ENCODE measurements around the gene ACER3. TPM values are rescaled to one million over a fixed set of nuclear protein-coding genes. Genes with fewer than 3 reads are reported as not detected.
"Not testable (repeated sequence)": the region's sequence is repeated elsewhere in the genome, so short reads cannot be mapped to it uniquely, and the experiment has no call there.

The ACER3 gene
- total RNA-seq, 1 donor from 2014 or later: 67.2 TPM

- Histone ChIP-seq H3K27me3 (ENCODE audit: low read depth) (no peaks in the 10 kb centered on the region), H3K27ac (no peak overlapping the region), H3K36me3 (no peaks in the 10 kb centered on the region), H3K9me3 (peaks cover 12% of the 10 kb centered on the region), H3K4me3 (no peak overlapping the region), H3K4me1 (no peaks in the 10 kb centered on the region)
- ATAC-seq: no peak
- intact Hi-C loops (cut with DNase I): no loop called here
- no peak for TF ChIP-seq CTCF (IDR thresholded peaks at IDR 0.05)
- no peak for DNase-seq
Observed at GRCh38 chr11:76946223-76946622, 85.5 kb downstream of the ACER3 start.

DNA sequence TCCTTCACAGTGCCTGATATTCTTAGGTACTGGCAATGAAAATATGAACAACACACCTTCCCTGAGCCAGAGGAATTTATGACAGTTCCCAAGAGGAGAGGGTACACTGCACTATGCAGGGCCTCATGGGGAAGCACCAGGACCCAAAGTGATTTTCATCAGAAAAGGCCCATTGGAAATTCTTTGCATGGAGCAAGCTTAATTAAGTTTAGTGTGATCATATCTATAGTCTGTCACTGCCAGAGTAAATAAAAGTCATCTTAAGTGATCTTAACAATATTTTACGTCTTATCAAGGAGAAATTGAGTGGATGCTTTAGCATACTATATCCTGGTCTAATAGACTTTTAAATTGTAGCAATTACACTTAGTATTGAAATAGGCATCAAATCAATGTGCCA, 86.5 kb downstream of the ACER3 start:
- Histone ChIP-seq H3K27ac (no peak overlapping the region), H3K27me3 (ENCODE audit: low read depth) (no peaks in the 10 kb centered on the region), H3K36me3 (no peaks in the 10 kb centered on the region), H3K4me3 (no peak overlapping the region), H3K4me1 (no peaks in the 10 kb centered on the region), H3K9me3 (peaks cover 12% of the 10 kb centered on the region)
- no peak for DNase-seq
- TF ChIP-seq CTCF (IDR thresholded peaks at IDR 0.05): no peak
- no peak for ATAC-seq
- intact Hi-C loops (cut with DNase I): no loop called here

- no peak overlapping the region for H3K27ac ChIP-seq
- DNase-seq (no peak), ATAC-seq (no peak)
- no peaks in the 10 kb centered on the region for H3K4me1 ChIP-seq
- H3K4me3 ChIP-seq: no peak overlapping the region
- no peak for TF ChIP-seq CTCF (IDR thresholded peaks at IDR 0.05)
- intact Hi-C loops (cut with DNase I): no loop called here
- H3K9me3 ChIP-seq: peaks cover 12% of the 10 kb centered on the region
- no peaks in the 10 kb centered on the region for H3K36me3 ChIP-seq
- H3K27me3 ChIP-seq (ENCODE audit: low read depth): no peaks in the 10 kb centered on the region
Observed at GRCh38 chr11:76947800-76948199, 87.1 kb downstream of the ACER3 start.

DNA sequence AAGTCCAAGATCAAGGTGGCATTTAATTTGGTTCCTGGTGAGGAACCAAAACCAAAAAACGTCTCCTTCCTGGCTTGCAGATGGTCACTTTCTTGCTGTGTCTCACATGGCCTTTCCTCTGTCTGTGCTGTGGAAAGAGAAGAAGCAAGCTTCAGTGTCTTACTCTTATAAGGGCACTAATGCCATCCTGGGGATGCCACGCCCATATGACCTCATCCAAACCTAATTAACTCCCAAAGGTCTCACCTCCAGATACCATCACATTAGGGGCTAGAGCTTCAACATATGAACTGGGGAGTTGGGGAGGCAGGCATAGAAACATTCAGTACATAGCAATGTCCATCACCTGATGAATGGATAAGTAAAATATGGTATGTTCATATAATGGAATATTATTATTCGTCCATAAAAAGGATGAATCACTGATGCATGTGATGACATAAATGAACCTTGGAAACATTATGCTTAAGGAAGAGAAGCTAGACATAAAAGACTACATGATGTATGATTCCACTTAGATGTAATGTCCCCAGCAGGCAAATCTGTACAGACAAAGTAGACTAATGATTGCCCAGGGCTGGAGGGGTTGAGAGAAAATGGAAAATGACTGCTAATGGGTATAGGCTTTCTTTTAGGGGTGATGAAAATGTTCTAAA, 94.9 kb downstream of the ACER3 start:
- intact Hi-C loops (cut with DNase I): no loop called here
- Histone ChIP-seq H3K4me1 (no peaks in the 10 kb centered on the region), H3K27me3 (ENCODE audit: low read depth) (no peaks in the 10 kb centered on the region), H3K9me3 (no peaks in the 10 kb centered on the region), H3K36me3 (peaks cover 14% of the 10 kb centered on the region), H3K27ac (no peak overlapping the region), H3K4me3 (no peak overlapping the region)
- DNase-seq: no peak
- no peak for TF ChIP-seq CTCF (IDR thresholded peaks at IDR 0.05)
- ATAC-seq: no peak

GRCh38 chr11:76962583-76963416, 102.1 kb downstream of the ACER3 start:
- no peak for TF ChIP-seq CTCF (IDR thresholded peaks at IDR 0.05)
- Histone ChIP-seq H3K9me3 (no peaks in the 10 kb centered on the region), H3K4me1 (no peaks in the 10 kb centered on the region), H3K27ac (no peak overlapping the region), H3K27me3 (ENCODE audit: low read depth) (no peaks in the 10 kb centered on the region), H3K4me3 (no peak overlapping the region), H3K36me3 (peaks cover 34% of the 10 kb centered on the region)
- intact Hi-C loops (cut with DNase I): no loop called here
- no peak for DNase-seq
- ATAC-seq: peak; percentile 41 to 69

GRCh38 chr11:76963417-76964168, 102.9 kb downstream of the ACER3 start:
- H3K36me3 ChIP-seq: peaks cover 34% of the 10 kb centered on the region
- DNase-seq; H3K9me3 ChIP-seq; H3K27ac ChIP-seq; H3K4me3 ChIP-seq; H3K4me1 ChIP-seq; ATAC-seq; H3K27me3 ChIP-seq (ENCODE audit: low read depth); intact Hi-C loops (cut with DNase I): not testable (repeated sequence)
